ENCODE results near the gene NFATC4. TPM values are rescaled to one million over a fixed set of nuclear protein-coding genes. Genes with fewer than 3 reads are reported as not detected.
"Not testable (repeated sequence)": the region's sequence is repeated elsewhere in the genome, so short reads cannot be mapped to it uniquely, and the experiment has no call there.

NFATC4 gene
- polyA plus RNA-seq, 2 donors = 20.9 to 25.6 TPM

DNA sequence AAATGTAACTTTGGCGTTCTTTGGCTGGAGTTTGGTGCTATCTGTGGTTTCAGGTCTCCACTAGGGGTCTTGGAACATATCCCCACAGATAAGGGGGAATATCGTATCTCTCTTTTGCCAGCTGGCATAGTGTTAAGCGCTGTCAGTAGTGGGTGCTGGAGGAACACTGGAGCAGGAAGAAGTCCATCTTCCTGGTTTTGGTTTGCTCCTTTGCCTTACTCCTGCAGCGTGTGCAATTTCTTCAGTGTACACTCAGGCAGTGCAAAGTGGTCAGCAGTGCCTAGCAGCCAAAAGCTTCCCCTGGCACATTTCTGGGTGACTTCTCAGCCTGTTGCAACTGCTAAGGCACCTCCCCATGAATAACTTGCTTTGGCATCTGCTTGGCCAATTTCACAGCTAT lies 16.5 kb upstream of the NFATC4 start:
- H3K36me3 ChIP-seq (ENCODE audit: control insufficient read depth in 2 of 2, insufficient read depth in 2 of 2, low read length in 1 of 2) = no peaks in the 10 kb centered on the region
- H3K27me3 ChIP-seq (ENCODE audit: control insufficient read depth in 1 of 2, insufficient read depth in 2 of 2, low read length in 2 of 2) = no peaks in the 10 kb centered on the region
- H3K4me3 ChIP-seq (ENCODE audit: low read depth in 1 of 2, low read length in 2 of 2) = no peak overlapping the region
- WGBS, 2 donors = 15 to 31% methylated on average over 4 of the region's 4 CpGs
- peaks cover 0 to 3% of the 10 kb centered on the region in 2 donors for H3K4me1 ChIP-seq (ENCODE audit: control insufficient read depth in 2 of 2, insufficient read depth in 2 of 2, low read length in 1 of 2)
- no peaks in the 10 kb centered on the region for H3K9me3 ChIP-seq (ENCODE audit: control insufficient read depth in 2 of 2, insufficient read depth in 1 of 2, low read depth in 1 of 2, low read length in 1 of 2)
- H3K27ac ChIP-seq (ENCODE audit: low read depth in 2 of 2, low read length in 1 of 2) = no peak overlapping the region

DNA sequence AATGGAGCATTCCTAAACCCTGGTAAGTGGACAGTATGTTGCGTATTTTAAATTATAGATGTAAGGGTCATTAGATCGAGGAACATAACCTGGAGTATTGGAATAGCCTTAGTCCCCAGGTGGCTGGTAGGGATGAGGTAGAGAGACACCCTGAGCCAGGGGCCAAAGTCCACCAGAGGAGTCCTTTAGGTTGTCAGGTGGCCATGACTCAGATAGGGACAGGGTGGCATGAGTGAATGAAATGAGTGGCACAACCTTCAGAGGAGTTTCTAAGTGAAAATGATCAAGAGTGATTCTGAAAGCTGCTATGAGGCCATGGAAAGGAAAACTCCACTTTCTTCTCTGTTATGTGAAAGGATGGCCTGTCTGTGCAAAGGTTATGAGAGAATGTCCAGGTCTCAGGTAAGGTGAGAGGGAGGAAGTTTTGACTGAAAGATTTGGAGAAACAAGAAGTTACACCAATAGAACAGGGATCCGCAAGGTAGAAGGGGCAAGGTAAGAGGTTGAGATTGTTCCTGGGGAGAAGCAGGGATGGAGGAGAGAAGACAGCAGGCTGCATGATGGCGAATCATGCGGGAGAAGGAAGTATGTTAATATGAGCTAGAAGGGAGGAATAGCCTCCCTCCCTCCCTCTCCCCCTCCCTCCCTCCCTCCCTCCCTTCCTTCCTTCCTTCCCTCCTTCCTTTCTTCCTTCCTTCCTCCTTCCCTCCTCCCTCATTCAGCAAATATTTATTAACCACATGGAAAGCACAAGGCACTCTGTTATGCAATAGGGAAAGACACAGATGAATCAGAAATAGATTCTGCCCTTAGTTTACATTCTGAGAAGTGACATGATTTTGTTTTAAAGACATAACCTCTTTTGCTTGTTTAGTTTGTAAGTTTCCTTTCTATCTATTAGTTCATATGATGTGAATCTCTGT lies 14.2 kb upstream of the NFATC4 start:
- Histone ChIP-seq H3K4me3 (ENCODE audit: low read depth in 1 of 2, low read length in 2 of 2) (no peak overlapping the region), H3K27ac (ENCODE audit: low read depth in 2 of 2, low read length in 1 of 2) (no peak overlapping the region), H3K9me3 (ENCODE audit: control insufficient read depth in 2 of 2, insufficient read depth in 1 of 2, low read depth in 1 of 2, low read length in 1 of 2) (no peaks in the 10 kb centered on the region), H3K36me3 (ENCODE audit: control insufficient read depth in 2 of 2, insufficient read depth in 2 of 2, low read length in 1 of 2) (no peaks in the 10 kb centered on the region), H3K4me1 (ENCODE audit: control insufficient read depth in 2 of 2, insufficient read depth in 2 of 2, low read length in 1 of 2) (peaks cover 0 to 3% of the 10 kb centered on the region in 2 donors), H3K27me3 (ENCODE audit: control insufficient read depth in 1 of 2, insufficient read depth in 2 of 2, low read length in 2 of 2) (no peaks in the 10 kb centered on the region)
- WGBS, 2 donors = 66 to 86% methylated on average over 5 of the region's 5 CpGs

DNA sequence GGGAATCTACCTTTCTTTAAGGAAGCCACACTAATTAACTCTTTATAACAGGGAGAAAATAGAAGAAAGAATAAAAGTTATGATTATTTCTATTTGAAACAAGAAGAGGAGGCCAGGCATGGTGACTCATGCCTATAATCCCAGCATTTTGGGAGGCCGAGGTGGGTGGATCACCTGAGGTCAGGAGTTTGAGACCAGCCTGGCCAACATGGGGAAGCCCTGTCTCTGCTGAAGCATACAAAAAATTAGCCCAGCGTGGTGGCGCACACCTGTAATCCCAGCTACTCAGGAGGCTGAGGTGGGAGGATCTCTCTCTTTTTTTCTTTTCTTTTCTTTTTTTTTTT lies 13.5 kb upstream of the NFATC4 start:
- peak overlapping the region in 1 of 2 donors; percentile 22 for H3K27ac ChIP-seq (ENCODE audit: low read depth in 2 of 2, low read length in 1 of 2)
- H3K9me3 ChIP-seq (ENCODE audit: control insufficient read depth in 2 of 2, insufficient read depth in 1 of 2, low read depth in 1 of 2, low read length in 1 of 2); H3K27me3 ChIP-seq (ENCODE audit: control insufficient read depth in 1 of 2, insufficient read depth in 2 of 2, low read length in 2 of 2); H3K4me3 ChIP-seq (ENCODE audit: low read depth in 1 of 2, low read length in 2 of 2); H3K4me1 ChIP-seq (ENCODE audit: control insufficient read depth in 2 of 2, insufficient read depth in 2 of 2, low read length in 1 of 2); H3K36me3 ChIP-seq (ENCODE audit: control insufficient read depth in 2 of 2, insufficient read depth in 2 of 2, low read length in 1 of 2): not testable (repeated sequence)
- WGBS, 2 donors = 74 to 76% methylated on average over 3 of the region's 3 CpGs

DNA sequence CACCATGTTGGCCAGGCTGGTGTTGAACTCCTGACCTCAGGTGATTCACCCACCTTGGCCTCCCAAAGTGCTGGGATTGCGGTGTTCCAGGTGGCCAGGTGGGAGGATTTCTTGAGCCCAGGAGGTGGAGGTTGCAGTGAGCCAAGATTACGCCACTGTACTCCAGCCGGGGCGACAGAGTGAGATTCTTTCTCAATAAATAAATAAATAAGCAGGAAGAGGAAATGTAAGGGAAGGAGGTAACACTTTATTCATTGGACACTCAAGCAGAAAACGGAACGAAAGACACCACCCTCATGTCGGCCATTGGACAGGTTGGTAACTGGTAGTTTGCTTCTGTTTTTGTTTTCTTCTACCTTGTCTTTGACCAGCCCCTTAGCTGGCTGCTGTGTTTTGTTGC lies 13.0 kb upstream of the NFATC4 start:
- H3K36me3 ChIP-seq (ENCODE audit: control insufficient read depth in 2 of 2, insufficient read depth in 2 of 2, low read length in 1 of 2) = no peaks in the 10 kb centered on the region
- 89 to 94% methylated on average over 7 of the region's 7 CpGs for WGBS, 2 donors
- no peaks in the 10 kb centered on the region for H3K27me3 ChIP-seq (ENCODE audit: control insufficient read depth in 1 of 2, insufficient read depth in 2 of 2, low read length in 2 of 2)
- H3K4me3 ChIP-seq (ENCODE audit: low read depth in 1 of 2, low read length in 2 of 2) = no peak overlapping the region
- H3K27ac ChIP-seq (ENCODE audit: low read depth in 2 of 2, low read length in 1 of 2) = no peak overlapping the region
- H3K9me3 ChIP-seq (ENCODE audit: control insufficient read depth in 2 of 2, insufficient read depth in 1 of 2, low read depth in 1 of 2, low read length in 1 of 2) = no peaks in the 10 kb centered on the region
- H3K4me1 ChIP-seq (ENCODE audit: control insufficient read depth in 2 of 2, insufficient read depth in 2 of 2, low read length in 1 of 2) = peaks cover 0 to 3% of the 10 kb centered on the region in 2 donors

DNA sequence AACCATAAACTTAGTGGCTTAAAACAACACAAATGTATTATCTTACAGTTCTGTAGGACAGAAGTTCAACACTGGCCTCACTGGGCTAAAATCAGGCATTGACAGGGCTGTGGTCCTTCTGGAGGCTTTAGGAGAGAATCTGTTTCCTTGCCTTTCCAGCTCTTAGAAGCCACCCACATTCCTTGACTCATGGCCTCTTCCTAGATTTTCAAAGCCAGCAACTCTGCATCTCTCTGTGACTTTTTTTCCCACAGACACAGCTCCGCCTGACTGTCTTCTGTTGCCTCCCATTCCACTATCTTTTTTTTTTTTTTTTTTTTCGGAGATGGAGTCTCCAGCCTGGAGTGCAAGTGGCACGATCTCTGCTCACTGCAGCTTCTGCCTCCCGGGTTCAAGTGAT lies 11.8 kb upstream of the NFATC4 start:
- H3K27ac ChIP-seq (ENCODE audit: low read depth in 2 of 2, low read length in 1 of 2) = no peak overlapping the region
- no peak overlapping the region for H3K4me3 ChIP-seq (ENCODE audit: low read depth in 1 of 2, low read length in 2 of 2)
- 92 to 95% methylated on average over 4 of the region's 4 CpGs for WGBS, 2 donors
- no peaks in the 10 kb centered on the region for H3K36me3 ChIP-seq (ENCODE audit: control insufficient read depth in 2 of 2, insufficient read depth in 2 of 2, low read length in 1 of 2)
- H3K4me1 ChIP-seq (ENCODE audit: control insufficient read depth in 2 of 2, insufficient read depth in 2 of 2, low read length in 1 of 2) = peaks cover 0 to 3% of the 10 kb centered on the region in 2 donors
- no peaks in the 10 kb centered on the region for H3K27me3 ChIP-seq (ENCODE audit: control insufficient read depth in 1 of 2, insufficient read depth in 2 of 2, low read length in 2 of 2)
- no peaks in the 10 kb centered on the region for H3K9me3 ChIP-seq (ENCODE audit: control insufficient read depth in 2 of 2, insufficient read depth in 1 of 2, low read depth in 1 of 2, low read length in 1 of 2)

DNA sequence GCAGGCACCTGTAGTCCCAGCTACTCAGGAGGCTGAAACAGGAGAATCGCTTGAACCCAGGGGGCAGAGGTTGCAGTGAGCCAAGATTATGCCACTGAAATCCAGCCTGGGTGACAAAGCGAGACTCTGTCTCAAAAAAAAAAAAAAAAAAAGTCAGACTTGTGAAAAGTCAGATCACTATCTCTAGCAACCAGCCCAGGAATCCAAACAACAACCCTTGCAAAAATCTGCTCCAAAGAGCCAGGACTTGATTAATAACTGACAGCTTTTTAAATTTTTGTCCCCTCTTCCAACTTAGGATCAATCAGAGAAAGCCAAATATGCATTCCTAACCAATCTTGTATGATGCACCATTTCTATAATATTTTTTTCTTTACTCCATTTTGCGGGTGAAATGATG lies 7.7 kb upstream of the NFATC4 start:
- H3K9me3 ChIP-seq (ENCODE audit: control insufficient read depth in 2 of 2, insufficient read depth in 1 of 2, low read depth in 1 of 2, low read length in 1 of 2) = no peaks in the 10 kb centered on the region
- H3K4me1 ChIP-seq (ENCODE audit: control insufficient read depth in 2 of 2, insufficient read depth in 2 of 2, low read length in 1 of 2) = no peaks in the 10 kb centered on the region
- WGBS, 2 donors = 89 to 99% methylated on average over 3 of the region's 3 CpGs
- no peaks in the 10 kb centered on the region for H3K27me3 ChIP-seq (ENCODE audit: control insufficient read depth in 1 of 2, insufficient read depth in 2 of 2, low read length in 2 of 2)
- no peaks in the 10 kb centered on the region for H3K36me3 ChIP-seq (ENCODE audit: control insufficient read depth in 2 of 2, insufficient read depth in 2 of 2, low read length in 1 of 2)
- H3K27ac ChIP-seq (ENCODE audit: low read depth in 2 of 2, low read length in 1 of 2) = no peak overlapping the region
- H3K4me3 ChIP-seq (ENCODE audit: low read depth in 1 of 2, low read length in 2 of 2) = no peak overlapping the region

DNA sequence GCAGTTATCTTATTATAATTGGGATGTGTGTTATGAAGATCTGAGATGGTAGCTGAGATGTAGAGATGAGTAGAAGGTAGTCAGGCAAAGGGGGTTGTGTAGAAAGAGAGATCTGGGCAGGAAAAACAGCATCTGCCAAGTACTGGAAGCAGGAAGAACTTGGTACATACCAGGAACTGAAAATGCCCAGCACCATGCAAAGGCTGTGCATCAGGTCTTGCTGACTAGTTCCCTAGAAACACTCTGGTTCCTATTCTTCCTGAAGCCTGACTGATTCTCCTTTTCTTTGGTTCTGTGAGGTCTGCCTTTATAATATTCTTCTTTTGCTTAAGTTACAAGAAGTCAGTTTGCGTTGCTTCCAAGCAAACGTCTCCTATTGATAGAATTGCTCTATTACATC lies 6.7 kb upstream of the NFATC4 start:
- 76 to 81% methylated on average over 2 of the region's 2 CpGs for WGBS, 2 donors

DNA sequence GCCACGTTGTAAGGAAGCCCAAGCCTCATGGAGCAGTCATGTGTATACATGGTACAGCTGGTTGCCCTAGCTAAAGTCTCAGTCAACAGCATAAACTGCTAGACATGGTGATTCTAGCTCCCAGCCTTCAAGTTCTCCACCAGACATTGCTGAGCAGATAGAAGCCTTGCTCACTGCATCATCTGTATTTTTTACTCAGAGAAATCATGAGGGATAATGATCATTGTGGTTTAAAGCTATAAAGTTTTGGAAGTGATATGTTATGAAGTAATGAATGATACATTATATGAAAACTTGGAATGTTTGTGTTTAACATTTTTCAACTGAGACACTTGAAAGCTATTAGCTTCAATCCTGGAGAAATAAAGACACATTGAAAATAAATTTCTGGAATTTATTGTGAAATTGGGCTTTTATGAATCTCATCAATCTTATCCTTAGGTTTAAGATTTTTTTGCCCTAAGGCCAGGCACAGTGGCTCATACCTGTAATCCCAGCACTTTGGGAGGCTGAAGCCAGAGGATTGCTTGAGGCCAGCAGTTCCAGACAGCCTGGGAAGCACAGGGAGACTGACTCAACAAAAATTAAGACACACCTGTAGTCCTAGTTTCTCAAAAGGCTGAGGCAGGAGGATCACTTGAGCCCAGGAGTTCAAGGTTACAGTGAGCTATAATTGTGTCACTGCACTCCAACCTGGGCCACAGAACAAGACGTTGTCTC lies 5.6 kb upstream of the NFATC4 start:
- peaks cover 0 to 5% of the 10 kb centered on the region in 2 donors for H3K4me1 ChIP-seq (ENCODE audit: control insufficient read depth in 2 of 2, insufficient read depth in 2 of 2, low read length in 1 of 2)
- WGBS, 2 donors = 55 to 57% methylated on average over 2 of the region's 2 CpGs
- no peak overlapping the region for H3K4me3 ChIP-seq (ENCODE audit: low read depth in 1 of 2, low read length in 2 of 2)
- H3K9me3 ChIP-seq (ENCODE audit: control insufficient read depth in 2 of 2, insufficient read depth in 1 of 2, low read depth in 1 of 2, low read length in 1 of 2) = no peaks in the 10 kb centered on the region
- no peaks in the 10 kb centered on the region for H3K36me3 ChIP-seq (ENCODE audit: control insufficient read depth in 2 of 2, insufficient read depth in 2 of 2, low read length in 1 of 2)
- no peaks in the 10 kb centered on the region for H3K27me3 ChIP-seq (ENCODE audit: control insufficient read depth in 1 of 2, insufficient read depth in 2 of 2, low read length in 2 of 2)
- H3K27ac ChIP-seq (ENCODE audit: low read depth in 2 of 2, low read length in 1 of 2) = no peak overlapping the region

More for the DNA sequence above, 6.7 kb upstream of the NFATC4 start:
- H3K27me3 ChIP-seq (ENCODE audit: control insufficient read depth in 1 of 2, insufficient read depth in 2 of 2, low read length in 2 of 2) = no peaks in the 10 kb centered on the region
- H3K4me3 ChIP-seq (ENCODE audit: low read depth in 1 of 2, low read length in 2 of 2) = no peak overlapping the region
- no peaks in the 10 kb centered on the region for H3K4me1 ChIP-seq (ENCODE audit: control insufficient read depth in 2 of 2, insufficient read depth in 2 of 2, low read length in 1 of 2)
- no peak overlapping the region for H3K27ac ChIP-seq (ENCODE audit: low read depth in 2 of 2, low read length in 1 of 2)
- H3K9me3 ChIP-seq (ENCODE audit: control insufficient read depth in 2 of 2, insufficient read depth in 1 of 2, low read depth in 1 of 2, low read length in 1 of 2) = no peaks in the 10 kb centered on the region
- no peaks in the 10 kb centered on the region for H3K36me3 ChIP-seq (ENCODE audit: control insufficient read depth in 2 of 2, insufficient read depth in 2 of 2, low read length in 1 of 2)

DNA sequence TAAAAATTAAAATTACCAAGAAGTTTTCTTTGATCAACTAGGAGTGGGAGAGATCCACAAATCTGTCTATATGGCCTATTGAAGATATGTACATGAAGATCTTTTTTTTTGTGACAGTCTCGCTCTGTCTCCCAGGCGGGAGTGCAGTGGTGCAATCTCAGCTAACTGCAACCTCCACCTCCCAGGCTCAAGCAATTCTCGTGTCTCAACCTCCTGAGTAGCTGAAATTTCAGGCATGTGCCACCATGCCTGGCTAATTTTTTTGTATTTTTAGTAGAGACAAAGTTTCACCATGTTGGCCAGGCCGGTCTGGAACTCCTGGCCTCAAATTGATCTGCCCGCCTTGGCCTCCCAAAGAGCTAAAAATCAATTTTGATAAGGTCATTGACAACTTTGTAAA lies 4.6 kb upstream of the NFATC4 start:
- no peaks in the 10 kb centered on the region for H3K36me3 ChIP-seq (ENCODE audit: control insufficient read depth in 2 of 2, insufficient read depth in 2 of 2, low read length in 1 of 2)
- H3K9me3 ChIP-seq (ENCODE audit: control insufficient read depth in 2 of 2, insufficient read depth in 1 of 2, low read depth in 1 of 2, low read length in 1 of 2) = no peaks in the 10 kb centered on the region
- WGBS, 2 donors = 92 to 95% methylated on average over 5 of the region's 5 CpGs
- peaks cover 0 to 11% of the 10 kb centered on the region in 2 donors for H3K4me1 ChIP-seq (ENCODE audit: control insufficient read depth in 2 of 2, insufficient read depth in 2 of 2, low read length in 1 of 2)
- H3K27ac ChIP-seq (ENCODE audit: low read depth in 2 of 2, low read length in 1 of 2) = no peak overlapping the region
- H3K27me3 ChIP-seq (ENCODE audit: control insufficient read depth in 1 of 2, insufficient read depth in 2 of 2, low read length in 2 of 2) = peaks cover 0 to 2% of the 10 kb centered on the region in 2 donors
- H3K4me3 ChIP-seq (ENCODE audit: low read depth in 1 of 2, low read length in 2 of 2) = no peak overlapping the region

Data from esophagus (tissue), 2 donors.